ENCODE data around the gene FZD1. TPM values are rescaled to one million over a fixed set of nuclear protein-coding genes. Genes with fewer than 3 reads are reported as not detected.
A peak's percentile ranks its signal among the peaks of the same experiment; 100 is the strongest.

FZD1 gene
- total and polyA plus RNA-seq, 8 donors, result 1.8 to 12.9 (median 4.8) TPM

DNA sequence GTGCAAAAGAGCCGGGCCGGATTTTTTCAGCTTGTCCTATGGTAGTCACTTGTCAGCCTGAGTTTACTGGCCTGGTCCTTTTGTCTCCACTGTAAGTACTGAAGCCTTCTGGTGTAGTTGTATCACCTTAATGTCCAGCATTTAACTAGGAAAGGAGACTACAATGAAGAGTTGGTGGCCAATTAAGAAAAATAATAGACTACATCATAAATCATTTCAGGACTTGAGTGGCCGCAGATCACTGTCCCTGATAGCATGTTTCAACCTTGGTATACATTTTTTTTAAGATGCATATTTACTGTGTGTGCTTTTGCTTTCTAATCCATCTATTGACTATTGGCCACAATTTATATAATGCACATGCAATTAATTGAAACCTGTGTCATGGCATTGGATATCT is 6.1 kb downstream of the FZD1 start:
- Histone ChIP-seq H3K36me3 (no peaks in the 10 kb centered on the region), H3K9me3 (no peaks in the 10 kb centered on the region), H3K4me1 (peaks cover 17 to 34% (median 28%) of the 10 kb centered on the region in 4 donors), H3K27me3 (no peaks in the 10 kb centered on the region), H3K4me3 (no peak overlapping the region), H3K27ac (no peak overlapping the region)
- no peak for TF ChIP-seq EP300 (IDR thresholded peaks at IDR 0.05)
- no peak for TF ChIP-seq POLR2A (IDR thresholded peaks at IDR 0.05)
- no peak for TF ChIP-seq POLR2AphosphoS5 (IDR thresholded peaks at IDR 0.05)
- TF ChIP-seq, protein P1, sequence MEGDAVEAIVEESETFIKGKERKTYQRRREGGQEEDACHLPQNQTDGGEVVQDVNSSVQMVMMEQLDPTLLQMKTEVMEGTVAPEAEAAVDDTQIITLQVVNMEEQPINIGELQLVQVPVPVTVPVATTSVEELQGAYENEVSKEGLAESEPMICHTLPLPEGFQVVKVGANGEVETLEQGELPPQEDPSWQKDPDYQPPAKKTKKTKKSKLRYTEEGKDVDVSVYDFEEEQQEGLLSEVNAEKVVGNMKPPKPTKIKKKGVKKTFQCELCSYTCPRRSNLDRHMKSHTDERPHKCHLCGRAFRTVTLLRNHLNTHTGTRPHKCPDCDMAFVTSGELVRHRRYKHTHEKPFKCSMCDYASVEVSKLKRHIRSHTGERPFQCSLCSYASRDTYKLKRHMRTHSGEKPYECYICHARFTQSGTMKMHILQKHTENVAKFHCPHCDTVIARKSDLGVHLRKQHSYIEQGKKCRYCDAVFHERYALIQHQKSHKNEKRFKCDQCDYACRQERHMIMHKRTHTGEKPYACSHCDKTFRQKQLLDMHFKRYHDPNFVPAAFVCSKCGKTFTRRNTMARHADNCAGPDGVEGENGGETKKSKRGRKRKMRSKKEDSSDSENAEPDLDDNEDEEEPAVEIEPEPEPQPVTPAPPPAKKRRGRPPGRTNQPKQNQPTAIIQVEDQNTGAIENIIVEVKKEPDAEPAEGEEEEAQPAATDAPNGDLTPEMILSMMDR (IDR thresholded peaks at IDR 0.05), result no peak
- WGBS, 5 donors, result 72 to 91% (median 89%) methylated on average over 3 of the region's 3 CpGs
- intact Hi-C loops (cut with DNase I; ENCODE audit: low total_unique reads), result no loop called here
- DNase-seq, result no peak

DNA sequence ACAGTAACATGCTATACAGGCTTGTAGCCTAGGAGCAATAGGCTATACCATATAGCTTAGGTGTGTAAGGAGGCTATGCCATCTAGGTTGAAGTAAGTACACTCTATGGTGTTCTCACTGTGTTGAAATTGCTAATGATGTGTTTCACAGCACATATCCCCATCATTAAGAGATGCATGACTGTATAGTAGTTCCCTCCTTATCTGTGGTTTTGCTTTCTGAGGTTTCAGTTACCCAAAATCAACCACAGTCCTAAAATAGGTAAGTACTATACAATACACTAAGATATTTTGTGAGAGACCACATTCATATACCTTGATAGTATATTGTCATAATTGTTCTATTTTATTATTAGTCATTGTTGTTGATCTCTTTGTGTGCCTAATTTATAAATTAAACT is 12.7 kb downstream of the FZD1 start:
- no peaks in the 10 kb centered on the region for H3K27me3 ChIP-seq
- H3K27ac ChIP-seq, result no peak overlapping the region
- no peaks in the 10 kb centered on the region for H3K36me3 ChIP-seq
- intact Hi-C loops (cut with DNase I; ENCODE audit: low total_unique reads), result no loop called here
- no peak for DNase-seq
- no peaks in the 10 kb centered on the region for H3K9me3 ChIP-seq
- no peaks in the 10 kb centered on the region for H3K4me1 ChIP-seq
- no peak overlapping the region for H3K4me3 ChIP-seq
- TF ChIP-seq EP300 (IDR thresholded peaks at IDR 0.05) (no peak), POLR2AphosphoS5 (IDR thresholded peaks at IDR 0.05) (no peak), POLR2A (IDR thresholded peaks at IDR 0.05) (no peak)
- TF ChIP-seq, protein P1 (IDR thresholded peaks at IDR 0.05), result no peak

DNA sequence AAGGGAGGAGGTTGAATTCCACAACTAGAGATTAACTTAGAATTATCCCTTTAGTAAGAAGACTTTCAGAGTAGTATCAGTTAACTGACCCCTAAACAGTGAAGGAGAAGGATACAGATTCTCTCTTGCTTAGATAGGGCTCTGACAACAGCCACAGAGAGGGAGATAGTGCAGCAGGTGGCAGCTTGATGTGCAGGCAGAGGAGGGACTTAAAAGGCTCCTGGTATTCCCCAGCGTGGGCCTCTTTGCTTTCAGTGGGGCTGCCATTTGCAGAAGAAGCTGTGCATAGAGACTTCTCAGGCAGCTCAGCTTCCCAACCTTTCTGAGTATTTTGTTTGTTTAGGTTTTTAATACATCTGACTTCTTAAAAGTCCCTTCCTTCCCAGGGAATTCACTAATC is 16.0 kb downstream of the FZD1 start:
- Histone ChIP-seq H3K27ac (no peak overlapping the region), H3K9me3 (no peaks in the 10 kb centered on the region), H3K4me3 (no peak overlapping the region), H3K36me3 (no peaks in the 10 kb centered on the region), H3K27me3 (no peaks in the 10 kb centered on the region), H3K4me1 (no peaks in the 10 kb centered on the region)
- TF ChIP-seq EP300 (IDR thresholded peaks at IDR 0.05) (no peak), POLR2A (IDR thresholded peaks at IDR 0.05) (no peak), POLR2AphosphoS5 (IDR thresholded peaks at IDR 0.05) (no peak)
- TF ChIP-seq, protein P1 (IDR thresholded peaks at IDR 0.05), result no peak
- intact Hi-C loops (cut with DNase I; ENCODE audit: low total_unique reads), result no loop called here
- DNase-seq, result peak in 1 of 2 donors; percentile 15
- WGBS, 5 donors, result 53 to 84% (median 68%) methylated on average over 1 of the region's 1 CpG

DNA sequence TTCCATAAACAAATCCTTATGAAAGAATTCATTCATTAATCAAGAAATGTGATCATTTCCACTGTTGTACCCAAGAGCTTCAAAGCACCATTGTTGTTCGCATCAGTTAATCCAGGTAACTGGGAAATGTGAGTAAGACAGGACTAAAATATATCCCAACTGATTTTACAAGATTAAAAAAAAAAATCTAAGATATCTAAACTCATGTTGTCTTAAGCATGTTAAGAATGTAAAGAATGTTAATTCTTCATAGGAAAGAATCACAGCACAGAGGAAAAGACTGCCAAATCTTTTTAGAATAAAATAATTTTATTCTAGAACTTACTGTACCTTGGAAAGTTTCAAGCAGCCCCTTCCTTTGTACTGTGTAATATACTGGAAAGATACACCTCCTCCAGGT is 16.4 kb downstream of the FZD1 start:
- no peak overlapping the region for H3K4me3 ChIP-seq
- no peak overlapping the region for H3K27ac ChIP-seq
- 78 to 88% (median 85%) methylated on average over 1 of the region's 1 CpG for WGBS, 5 donors
- TF ChIP-seq POLR2AphosphoS5 (IDR thresholded peaks at IDR 0.05) (no peak), EP300 (IDR thresholded peaks at IDR 0.05) (no peak), POLR2A (IDR thresholded peaks at IDR 0.05) (no peak)
- TF ChIP-seq, protein P1 (IDR thresholded peaks at IDR 0.05), result no peak
- no peaks in the 10 kb centered on the region for H3K4me1 ChIP-seq
- H3K27me3 ChIP-seq, result no peaks in the 10 kb centered on the region
- DNase-seq, result no peak
- intact Hi-C loops (cut with DNase I; ENCODE audit: low total_unique reads), result no loop called here
- H3K9me3 ChIP-seq, result no peaks in the 10 kb centered on the region
- H3K36me3 ChIP-seq, result no peaks in the 10 kb centered on the region
